ENCODE data around the gene SYT3.

DNA sequence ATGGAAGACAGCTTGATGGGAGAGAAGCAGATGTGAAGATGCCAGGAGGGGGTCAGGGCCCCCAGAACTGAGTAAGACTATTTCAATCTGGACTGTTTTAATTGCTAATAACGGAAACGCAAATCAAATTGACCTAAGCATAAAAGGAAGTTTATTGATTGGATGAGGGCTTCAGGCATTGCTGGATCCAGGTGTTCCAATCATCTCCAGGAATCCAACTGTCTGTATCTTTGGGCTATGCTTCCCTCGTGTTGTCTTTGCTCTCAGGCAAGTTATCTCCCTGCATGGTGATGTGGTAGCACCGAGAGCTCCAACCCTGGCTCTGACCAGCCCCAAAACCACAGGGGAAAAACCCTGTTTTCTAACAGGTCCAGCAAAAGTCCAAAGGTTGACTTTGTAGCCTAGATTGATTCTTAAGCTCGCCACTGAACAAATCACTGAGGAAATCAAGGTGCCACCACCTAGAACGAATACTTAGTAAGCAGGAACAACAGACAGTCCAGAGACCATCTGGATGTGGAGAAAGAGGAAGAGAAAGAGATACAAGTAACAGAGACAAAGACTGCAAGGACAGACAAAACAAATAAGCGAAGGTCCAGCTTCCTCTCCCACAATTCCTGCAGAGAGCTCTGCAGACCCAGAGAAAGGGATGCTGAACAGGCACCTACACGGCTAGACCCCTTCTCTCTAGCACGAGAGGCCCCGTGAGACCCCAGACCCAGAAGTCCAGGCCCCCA is 8.4 kb upstream of the SYT3 start:
- TF ChIP-seq, protein P1, sequence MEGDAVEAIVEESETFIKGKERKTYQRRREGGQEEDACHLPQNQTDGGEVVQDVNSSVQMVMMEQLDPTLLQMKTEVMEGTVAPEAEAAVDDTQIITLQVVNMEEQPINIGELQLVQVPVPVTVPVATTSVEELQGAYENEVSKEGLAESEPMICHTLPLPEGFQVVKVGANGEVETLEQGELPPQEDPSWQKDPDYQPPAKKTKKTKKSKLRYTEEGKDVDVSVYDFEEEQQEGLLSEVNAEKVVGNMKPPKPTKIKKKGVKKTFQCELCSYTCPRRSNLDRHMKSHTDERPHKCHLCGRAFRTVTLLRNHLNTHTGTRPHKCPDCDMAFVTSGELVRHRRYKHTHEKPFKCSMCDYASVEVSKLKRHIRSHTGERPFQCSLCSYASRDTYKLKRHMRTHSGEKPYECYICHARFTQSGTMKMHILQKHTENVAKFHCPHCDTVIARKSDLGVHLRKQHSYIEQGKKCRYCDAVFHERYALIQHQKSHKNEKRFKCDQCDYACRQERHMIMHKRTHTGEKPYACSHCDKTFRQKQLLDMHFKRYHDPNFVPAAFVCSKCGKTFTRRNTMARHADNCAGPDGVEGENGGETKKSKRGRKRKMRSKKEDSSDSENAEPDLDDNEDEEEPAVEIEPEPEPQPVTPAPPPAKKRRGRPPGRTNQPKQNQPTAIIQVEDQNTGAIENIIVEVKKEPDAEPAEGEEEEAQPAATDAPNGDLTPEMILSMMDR (IDR thresholded peaks at IDR 0.05): no peak
- no peak for TF ChIP-seq POLR2A (IDR thresholded peaks at IDR 0.05)
